K562 (cell line): ENCODE data around the gene OR10D3. TPM values are rescaled to one million over a fixed set of nuclear protein-coding genes. Genes with fewer than 3 reads are reported as not detected.

Experiments
- CREBBP ChIP-seq: IDR thresholded peaks from one replicate; pipeline ENCODE4 v1.6.1; 2012; ENCODE audit warnings: low read depth, mild to moderate bottlenecking, control low read depth, inconsistent platforms, low read length
- IFI16 ChIP-seq: fragments of 250-450 bp; sonication (Bioruptor Pico); IDR thresholded peaks from 2 replicates; pipeline ENCODE4 v2.1.2; 2022; ENCODE audit warnings: mild to moderate bottlenecking, inconsistent platforms
- LEF1 ChIP-seq: fragments of 450-650 bp; IDR thresholded peaks from 2 replicates; pipeline ENCODE4 v1.6.1; 2016; ENCODE audit warnings: mild to moderate bottlenecking
- MCM3 ChIP-seq: fragments of 450-650 bp; IDR thresholded peaks from 2 replicates; pipeline ENCODE4 v1.6.1; 2016
- MITF ChIP-seq: IDR thresholded peaks from 2 replicates; pipeline ENCODE4 v1.6.1; 2014; ENCODE audit warnings: antibody characterized with exemption
- SMARCE1 ChIP-seq: fragments of 450-650 bp; IDR thresholded peaks from 2 replicates; pipeline ENCODE4 v1.7.1; 2016; ENCODE audit warnings: mild to moderate bottlenecking
- UBTF ChIP-seq, 2 experiments: IDR thresholded peaks; 2 replicates each; pipeline ENCODE4 v1.6.1; 2012; ENCODE audit warnings: improper control_type of control experiment in 2 of 2, low read depth in 2 of 2, low read length in 2 of 2, borderline replicate concordance in 1 of 2
- ZBTB11 ChIP-seq, 3 experiments: fragments of 200-800 bp in 1 of 3; fragments of 250-450 bp in 1 of 3; fragments of 450-650 bp in 1 of 3; sonication (Bioruptor Pico) in 1 of 3; sonication (Bioruptor generic) in 1 of 3; formaldehyde crosslinking in 1 of 3; IDR thresholded peaks; 2 replicates each; pipeline versions ENCODE4 v1.6.1 to v1.8.0; 2016 to 2022; ENCODE audit warnings: mild to moderate bottlenecking in 2 of 3, missing genetic modification characterization in 2 of 3, missing compliant biosample characterization in 1 of 3, moderate library complexity in 1 of 3
- ZBTB40 ChIP-seq, 2 experiments: fragments of 450-650 bp in 1 of 2; sonication (generic) in 1 of 2; formaldehyde crosslinking in 1 of 2; IDR thresholded peaks; 2 replicates each; pipeline versions ENCODE4 v1.7.1 to v1.9.0; 2016 to 2022; ENCODE audit warnings: inconsistent platforms in 1 of 2, mild to moderate bottlenecking in 1 of 2, missing genetic modification reagents in 1 of 2
- ZNF184 ChIP-seq: sonication (generic); formaldehyde crosslinking; IDR thresholded peaks from 2 replicates; pipeline ENCODE4 v1.5.0; 2020; ENCODE audit warnings: missing genetic modification reagents
- polyA plus RNA-seq, 8 experiments: library from polyadenylated mRNA; depleted of rRNA in 4 of 8; stranded (reverse) in 5 of 8; unstranded in 3 of 8; fragments of >200 nt; fragmentation: Nextera tagmentation in 2 of 8; fragmentation: Illumina TruSeq in 1 of 8; extraction: Ambion mirVana in 2 of 8; extraction: Trizol in 1 of 8; gene quantifications; 2 replicates each; pipeline versions ENCODE4 v1.2.1 to v1.2.3, GENCODE V29; 2011 to 2014; ENCODE audit warnings: inconsistent platforms in 1 of 8, missing spikeins in 1 of 8
- total RNA-seq, 7 experiments: library from RNA; depleted of rRNA in 6 of 7; stranded (reverse); fragments of >200 nt in 6 of 7; fragmentation: Illumina TruSeq in 2 of 7; extraction: Trizol in 2 of 7; gene quantifications; 2 replicates each; pipeline versions ENCODE4 v1.2.1 to v1.2.3, GENCODE V29; 2011 to 2021; ENCODE audit warnings: low replicate concordance in 1 of 7

OR10D3 gene
- total and polyA plus RNA-seq, 9 of the 15 experiments (the other 6 are each of a cell fraction or from before 2014, with no cell fraction given), result 0.07 to 2.9 (median 0.80) TPM; not detected in 1

GRCh38 chr11:124207102-124207792 lies 24.1 kb downstream of the OR10D3 start (continued):
- TF ChIP-seq UBTF (IDR thresholded peaks at IDR 0.05; ENCODE audit: borderline replicate concordance in 1 of 2, low read depth in 2 of 2, low read length in 2 of 2) (no peak), MCM3 (no peak), ZNF184 (CRISPR knock-in tag) (no peak), IFI16 (no peak), CREBBP (no peak), ZBTB11 (CRISPR knock-in tag; IDR thresholded peaks at IDR 0.05) (peak in 1 of 3 experiments; percentile 61; a peak in 2 of 6 replicates), MITF (peak; percentile 87), ZBTB40 (IDR thresholded peaks at IDR 0.05) (no peak; the same call in 1 of the 2 replicates), ZBTB40 (CRISPR knock-in tag; IDR thresholded peaks at IDR 0.05) (no peak), LEF1 (peak; percentile 88), SMARCE1 (peak; percentile 97)
